Keratinocyte (primary cell): ENCODE results near the gene ATP1A2. TPM values are rescaled to one million over a fixed set of nuclear protein-coding genes. Genes with fewer than 3 reads are reported as not detected.

Source experiments
- DNase-seq: peaks from one replicate; pipeline ENCODE4 v3.0.0-alpha.2; 2011; ENCODE audit warnings: low read depth, missing footprints, low spot score
- FAIRE-seq: peaks from 2 replicates; lab custom pipeline; 2011; peaks lifted over from hg19 to GRCh38; lab: Jason Lieb, UNC
- H2AFZ ChIP-seq: 2 replicates; pipeline ENCODE4 v1.6.0; 2012; ENCODE audit warnings: low read length, control low read depth, inconsistent platforms; ENCODE audit not compliant: control insufficient read depth
- H3K27ac ChIP-seq: 2 replicates; pipeline ENCODE4 v1.5.1; 2011; ENCODE audit warnings: low read length; ENCODE audit not compliant: control insufficient read depth, insufficient read depth
- H3K27me3 ChIP-seq: 3 replicates; pipeline ENCODE4 v1.6.0; 2011; ENCODE audit warnings: low read length; ENCODE audit not compliant: control insufficient read depth, insufficient read depth; ENCODE audit errors: extremely low read depth
- H3K36me3 ChIP-seq, 2 experiments: 2 replicates in 1 of 2; 3 replicates in 1 of 2; pipeline ENCODE4 v1.5.1; 2011; ENCODE audit warnings: low read length in 2 of 2, mild to moderate bottlenecking in 1 of 2; ENCODE audit not compliant: control insufficient read depth in 2 of 2, insufficient read depth in 2 of 2; ENCODE audit errors: extremely low read depth in 1 of 2
- H3K4me1 ChIP-seq: 3 replicates; pipeline ENCODE4 v1.5.1; 2011; ENCODE audit warnings: low read length; ENCODE audit not compliant: control insufficient read depth, insufficient read depth; ENCODE audit errors: extremely low read depth
- H3K4me2 ChIP-seq: 3 replicates; pipeline ENCODE4 v1.6.0; 2011; ENCODE audit warnings: low read depth, low read length; ENCODE audit not compliant: control insufficient read depth, insufficient read depth; ENCODE audit errors: extremely low read depth
- H3K4me3 ChIP-seq, 3 experiments: fragments of 200-600 bp in 1 of 3; sonication (generic) in 1 of 3; 2 replicates in 2 of 3; 3 replicates in 1 of 3; pipeline ENCODE4 v1.5.1; 2011 to 2016; ENCODE audit warnings: low read length in 3 of 3, mild to moderate bottlenecking in 3 of 3, control low read depth in 2 of 3, inconsistent platforms in 1 of 3, low read depth in 1 of 3, mixed read lengths in 1 of 3, mixed run types in 1 of 3, moderate library complexity in 1 of 3; ENCODE audit not compliant: control insufficient read depth in 2 of 3, insufficient read depth in 2 of 3; ENCODE audit errors: extremely low read depth in 1 of 3
- H3K79me2 ChIP-seq: 2 replicates; pipeline ENCODE4 v1.6.0; 2012; ENCODE audit warnings: low read length; ENCODE audit not compliant: control insufficient read depth, insufficient read depth
- H3K9ac ChIP-seq: 3 replicates; pipeline ENCODE4 v1.6.0; 2011; ENCODE audit warnings: low read length; ENCODE audit not compliant: control insufficient read depth, insufficient read depth; ENCODE audit errors: extremely low read depth
- H3K9me1 ChIP-seq: 3 replicates; pipeline ENCODE4 v1.6.0; 2011; ENCODE audit warnings: low read length; ENCODE audit not compliant: control insufficient read depth, insufficient read depth; ENCODE audit errors: extremely low read depth
- H3K9me3 ChIP-seq: 2 replicates; pipeline ENCODE4 v1.5.1; 2012; ENCODE audit warnings: low read depth, low read length; ENCODE audit not compliant: control insufficient read depth
- H4K20me1 ChIP-seq: 3 replicates; pipeline ENCODE4 v1.6.0; 2011; ENCODE audit warnings: low read length; ENCODE audit not compliant: control insufficient read depth, insufficient read depth; ENCODE audit errors: extremely low read depth
- EZH2 ChIP-seq: IDR thresholded peaks from one replicate; pipeline ENCODE4 v1.6.1; 2012; ENCODE audit warnings: inconsistent platforms, mild to moderate bottlenecking, low read length, moderate library complexity
- dilution Hi-C: fragments of 300-500 bp; cut with MboI; formaldehyde crosslinking; loops from one replicate; pipeline ENCODE4 v1.7.0; 2020; ENCODE audit warnings: low sequenced_read_pairs; ENCODE audit not compliant: extremely low pct_ligation_motif_present
- polyA plus RNA-seq, 5 experiments: library from polyadenylated mRNA; depleted of rRNA in 3 of 5; stranded (reverse) in 3 of 5; stranded (forward) in 1 of 5; unstranded in 1 of 5; fragments of >200 nt; gene quantifications; 1 replicate in 1 of 5; 2 replicates in 3 of 5; 3 replicates in 1 of 5; pipeline versions ENCODE4 v1.2.1 to v1.2.3, GENCODE V29; 2011 to 2012; ENCODE audit warnings: missing spikeins in 2 of 5, low read depth in 1 of 5, low replicate concordance in 1 of 5
- TF ChIP-seq, protein P1 (sequence below), 3 experiments: IDR thresholded peaks in 1 of 3; conservative IDR thresholded peaks in 1 of 3; optimal IDR thresholded peaks in 1 of 3; 2 replicates in 2 of 3; 3 replicates in 1 of 3; pipeline versions ENCODE3 to v1.5.1; 2011; ENCODE audit warnings: low read length in 3 of 3, mild to moderate bottlenecking in 3 of 3, moderate library complexity in 2 of 3, control low read depth in 1 of 3, inconsistent platforms in 1 of 3; ENCODE audit not compliant: insufficient read depth in 2 of 3; ENCODE audit errors: extremely low read depth in 1 of 3

The ATP1A2 gene
- polyA plus RNA-seq, 1 donor (not counting 4 experiments of a cell fraction or from before 2014, with no cell fraction given): not detected

DNA sequence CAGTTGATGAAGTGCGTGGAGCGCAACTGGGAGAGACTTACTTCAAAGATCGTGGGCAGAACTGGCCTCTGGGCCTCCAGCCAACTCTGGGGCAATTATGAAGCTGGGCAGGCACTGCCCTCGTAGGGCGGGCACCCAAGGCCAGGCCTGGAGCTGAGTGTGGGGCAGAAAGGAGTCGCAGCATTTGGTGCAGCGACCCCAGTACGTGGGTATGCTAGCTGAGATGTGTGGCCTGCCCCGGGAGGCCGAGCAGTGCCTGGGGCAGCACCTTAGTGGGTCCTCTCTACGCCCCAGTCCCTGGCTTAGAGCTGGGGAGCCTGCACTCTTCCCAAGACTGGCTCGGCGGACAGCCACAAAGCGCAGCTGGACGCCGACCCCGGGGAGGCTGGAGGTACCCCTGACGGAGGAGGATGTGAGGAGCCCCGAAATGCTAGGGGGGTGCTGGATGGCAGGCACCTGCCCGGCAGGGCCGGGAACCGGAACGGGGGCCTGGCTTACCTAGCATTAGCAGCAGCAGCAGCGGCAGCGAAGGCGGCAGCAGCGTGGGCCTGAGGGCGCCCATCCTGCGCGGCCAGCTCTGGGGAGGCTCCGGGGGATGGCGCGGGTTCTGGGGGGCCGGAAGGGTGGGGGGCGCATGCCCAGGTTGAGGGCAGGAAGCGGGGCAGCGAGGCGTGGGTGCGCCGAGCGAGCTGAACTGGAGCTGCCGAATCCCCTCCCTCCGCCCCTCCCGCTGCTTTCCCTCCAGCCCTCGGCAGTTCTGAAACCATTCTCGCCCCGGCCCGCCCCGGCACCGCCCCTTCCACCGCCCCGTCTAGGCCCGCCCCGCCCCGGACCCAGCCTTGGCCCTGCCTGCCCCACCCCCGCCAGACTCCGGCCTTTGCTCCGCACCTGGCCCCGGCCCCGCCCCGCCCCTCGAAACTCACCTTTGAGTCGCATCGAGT, 17.4 kb upstream of the ATP1A2 start, which contains the start of gene IGSF8:
Gene IGSF8, minus strand, starts transcription at position 709 of the 941 bp plus-strand sequence. Its CDS starts 147 bp downstream, at position 562.
- Histone ChIP-seq H3K4me1 (peaks cover 24% of the 10 kb centered on the region), H3K9me1 (peaks cover 3% of the 10 kb centered on the region), H2AFZ (peak within 1 kb of the TSS; percentile 61), H3K36me3 (peaks cover 3 to 4% of the 10 kb centered on the region in 2 experiments), H3K9me3 (no peaks in the 10 kb centered on the region), H3K27ac (peak within 1 kb of the TSS; percentile 27), H4K20me1 (no peaks in the 10 kb centered on the region), H3K79me2 (peaks cover 9% of the 10 kb centered on the region), H3K27me3 (no peaks in the 10 kb centered on the region), H3K4me2 (peak within 1 kb of the TSS; percentile 88), H3K9ac (peak within 1 kb of the TSS; percentile 79), H3K4me3 (peak within 1 kb of the TSS; percentile 66 to 79 (median 75))
- dilution Hi-C loops: no loop called here
- no peak for TF ChIP-seq EZH2
- TF ChIP-seq, protein P1, sequence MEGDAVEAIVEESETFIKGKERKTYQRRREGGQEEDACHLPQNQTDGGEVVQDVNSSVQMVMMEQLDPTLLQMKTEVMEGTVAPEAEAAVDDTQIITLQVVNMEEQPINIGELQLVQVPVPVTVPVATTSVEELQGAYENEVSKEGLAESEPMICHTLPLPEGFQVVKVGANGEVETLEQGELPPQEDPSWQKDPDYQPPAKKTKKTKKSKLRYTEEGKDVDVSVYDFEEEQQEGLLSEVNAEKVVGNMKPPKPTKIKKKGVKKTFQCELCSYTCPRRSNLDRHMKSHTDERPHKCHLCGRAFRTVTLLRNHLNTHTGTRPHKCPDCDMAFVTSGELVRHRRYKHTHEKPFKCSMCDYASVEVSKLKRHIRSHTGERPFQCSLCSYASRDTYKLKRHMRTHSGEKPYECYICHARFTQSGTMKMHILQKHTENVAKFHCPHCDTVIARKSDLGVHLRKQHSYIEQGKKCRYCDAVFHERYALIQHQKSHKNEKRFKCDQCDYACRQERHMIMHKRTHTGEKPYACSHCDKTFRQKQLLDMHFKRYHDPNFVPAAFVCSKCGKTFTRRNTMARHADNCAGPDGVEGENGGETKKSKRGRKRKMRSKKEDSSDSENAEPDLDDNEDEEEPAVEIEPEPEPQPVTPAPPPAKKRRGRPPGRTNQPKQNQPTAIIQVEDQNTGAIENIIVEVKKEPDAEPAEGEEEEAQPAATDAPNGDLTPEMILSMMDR (optimal IDR thresholded peaks at IDR 0.05 in 1 of 3, IDR thresholded peaks at IDR 0.05 in 1 of 3, conservative IDR thresholded peaks at IDR 0.05 in 1 of 3; ENCODE audit: extremely low read depth in 1 of 3, insufficient read depth in 2 of 3, low read length in 3 of 3): no peak
- DNase-seq (peak; percentile 32), FAIRE-seq (no peak)

DNA sequence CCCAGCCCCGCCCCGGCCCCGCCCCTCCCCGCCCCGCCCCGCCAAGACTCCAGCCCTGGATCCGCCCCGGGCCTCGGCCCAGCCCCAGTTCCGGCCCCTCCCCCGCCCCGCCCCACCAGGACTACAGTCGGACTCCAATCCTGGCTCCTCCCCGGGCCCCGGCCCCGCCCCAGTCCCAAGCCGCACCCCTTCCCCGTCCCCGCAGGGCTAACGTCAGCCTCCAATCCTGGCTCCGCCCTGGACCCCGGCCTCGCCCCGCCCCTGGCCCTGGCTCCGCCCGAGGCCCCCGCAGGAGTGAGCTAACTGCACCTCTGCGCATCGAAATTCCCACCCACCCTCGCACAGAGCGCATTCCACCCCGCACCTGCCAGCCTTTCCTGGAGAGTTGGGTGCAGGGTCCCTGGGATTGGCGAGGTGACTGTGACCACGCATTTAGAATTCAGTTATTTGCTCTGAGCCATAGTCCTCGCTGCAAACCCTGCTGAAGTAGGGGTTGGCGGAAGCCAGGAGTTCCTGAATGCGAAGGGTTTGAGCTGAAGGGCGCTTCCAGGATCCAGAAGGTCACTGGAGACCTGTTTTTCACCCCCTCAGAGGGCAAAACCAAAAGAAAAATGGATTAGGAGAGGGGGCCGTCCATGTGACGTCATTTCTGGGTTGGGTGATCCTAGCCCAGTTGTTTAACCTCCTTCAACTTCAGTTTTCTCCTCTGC, 16.6 kb upstream of the ATP1A2 start:
- dilution Hi-C loops: no loop called here
- FAIRE-seq: no peak
- no peak for TF ChIP-seq EZH2
- TF ChIP-seq, protein P1 (optimal IDR thresholded peaks at IDR 0.05 in 1 of 3, IDR thresholded peaks at IDR 0.05 in 1 of 3, conservative IDR thresholded peaks at IDR 0.05 in 1 of 3; ENCODE audit: extremely low read depth in 1 of 3, insufficient read depth in 2 of 3, low read length in 3 of 3): no peak
- Histone ChIP-seq H4K20me1 (no peaks in the 10 kb centered on the region), H3K27ac (peak overlapping the region; percentile 22), H3K4me1 (peaks cover 24% of the 10 kb centered on the region), H3K79me2 (peaks cover 9% of the 10 kb centered on the region), H3K27me3 (no peaks in the 10 kb centered on the region), H3K4me2 (peak overlapping the region; percentile 69), H2AFZ (peak overlapping the region; percentile 61), H3K9ac (peak overlapping the region; percentile 20), H3K4me3 (peak overlapping the region; percentile 4 to 18 (median 12)), H3K9me3 (no peaks in the 10 kb centered on the region), H3K9me1 (no peaks in the 10 kb centered on the region), H3K36me3 (peaks cover 0 to 3% of the 10 kb centered on the region in 2 experiments)
- DNase-seq: peak; percentile 50
